ENCODE results near the gene LSMEM2.

The LSMEM2 gene

DNA sequence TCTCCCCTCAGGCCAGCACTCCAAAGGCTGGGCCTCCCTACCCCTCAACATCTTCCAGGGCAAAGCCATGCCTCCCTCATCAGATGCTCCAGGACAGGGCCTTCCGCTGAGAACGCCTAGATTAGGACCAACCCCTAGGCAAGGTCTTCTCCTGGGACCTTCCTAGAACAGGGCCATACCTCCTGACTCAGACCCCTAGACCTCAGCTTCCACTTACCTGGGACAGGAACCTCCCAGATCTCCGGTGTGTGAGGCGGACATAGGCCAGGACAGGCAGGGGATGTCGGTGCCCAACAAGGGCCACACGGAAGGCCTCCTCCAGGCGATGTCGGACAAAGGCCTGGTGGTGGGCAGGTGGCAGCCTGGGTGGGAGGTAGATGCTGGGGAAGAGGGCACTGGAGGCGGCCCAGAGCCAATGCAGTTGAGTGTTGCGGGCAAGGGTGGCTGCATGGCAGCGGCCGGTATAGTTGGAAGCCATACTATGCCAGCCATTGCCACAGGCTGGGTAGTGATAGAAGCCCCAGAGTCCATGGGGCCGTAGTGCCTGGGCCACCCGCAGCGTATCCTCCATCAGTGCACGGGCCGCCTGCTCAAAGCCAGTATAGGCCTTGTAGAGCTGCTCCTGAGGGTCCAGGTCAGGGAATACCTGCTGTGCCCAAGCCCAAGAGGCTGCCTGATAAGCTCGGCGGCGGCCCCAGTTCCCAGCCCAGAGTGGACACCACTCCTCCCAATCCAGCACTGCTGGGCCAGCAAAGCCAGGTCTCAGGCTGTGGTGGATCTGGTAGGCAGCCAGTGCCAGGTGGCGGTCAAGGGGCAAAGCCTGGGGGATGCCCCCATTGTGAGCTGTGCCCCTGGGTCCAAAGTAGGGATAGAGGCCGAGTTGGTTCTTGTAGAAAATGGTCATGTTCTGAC, 15.9 kb downstream of the LSMEM2 start:
- no peak for DNase-seq (ENCODE audit: low read depth in 1 of 2, low spot score in 1 of 2)
- TF ChIP-seq JUND (IDR thresholded peaks at IDR 0.05; ENCODE audit: low read depth): no peak
- in situ Hi-C loops (cut with HindIII; ENCODE audit: low pct_unique_long_range_greater_than_20kb, low sequenced_read_pairs): no loop called here

DNA sequence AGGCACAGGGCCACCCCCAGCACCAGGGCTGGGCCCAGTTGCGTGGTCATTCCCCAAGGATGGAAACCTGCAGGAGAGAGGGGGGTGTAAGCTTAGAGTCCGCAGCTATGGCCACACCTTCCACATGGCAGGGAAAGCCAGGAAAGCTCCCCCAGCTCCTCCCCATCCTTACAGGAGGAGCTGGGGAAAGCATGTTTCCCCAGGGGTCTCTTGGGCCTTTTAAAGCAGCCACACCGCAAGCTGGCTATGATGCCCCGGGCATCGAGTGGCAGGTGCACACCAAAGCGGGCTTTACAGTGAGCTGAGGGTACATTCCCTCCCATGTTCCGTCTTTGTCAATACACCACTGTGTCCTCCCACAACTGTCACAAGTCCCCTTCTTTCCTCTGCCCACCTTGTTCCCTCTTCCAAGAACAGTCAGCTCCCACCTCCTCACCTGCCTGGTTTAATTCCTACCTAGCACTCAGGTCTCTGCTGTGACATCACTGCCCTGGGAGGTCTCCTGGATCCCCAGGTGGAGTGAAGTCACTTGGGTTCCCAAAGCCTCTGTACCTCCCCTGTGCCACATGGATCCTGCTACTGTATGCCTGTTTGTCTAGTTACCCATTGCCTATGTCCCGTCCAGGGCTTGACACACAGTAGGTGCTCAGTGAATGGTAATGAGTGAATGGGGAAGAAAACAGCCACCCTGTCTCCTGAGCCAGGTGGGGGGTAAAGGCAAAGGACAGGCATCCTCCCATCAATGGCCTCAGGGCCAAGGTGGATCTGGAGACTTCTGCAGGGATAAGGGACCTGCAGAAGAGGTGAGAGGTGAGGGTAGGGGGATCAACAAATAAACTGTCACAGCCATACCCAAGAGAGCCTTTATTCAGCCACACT, 16.9 kb downstream of the LSMEM2 start:
- in situ Hi-C loops (cut with HindIII; ENCODE audit: low pct_unique_long_range_greater_than_20kb, low sequenced_read_pairs): no loop called here
- DNase-seq (ENCODE audit: low read depth in 1 of 2, low spot score in 1 of 2): no peak
- no peak for TF ChIP-seq JUND (IDR thresholded peaks at IDR 0.05; ENCODE audit: low read depth)

DNA sequence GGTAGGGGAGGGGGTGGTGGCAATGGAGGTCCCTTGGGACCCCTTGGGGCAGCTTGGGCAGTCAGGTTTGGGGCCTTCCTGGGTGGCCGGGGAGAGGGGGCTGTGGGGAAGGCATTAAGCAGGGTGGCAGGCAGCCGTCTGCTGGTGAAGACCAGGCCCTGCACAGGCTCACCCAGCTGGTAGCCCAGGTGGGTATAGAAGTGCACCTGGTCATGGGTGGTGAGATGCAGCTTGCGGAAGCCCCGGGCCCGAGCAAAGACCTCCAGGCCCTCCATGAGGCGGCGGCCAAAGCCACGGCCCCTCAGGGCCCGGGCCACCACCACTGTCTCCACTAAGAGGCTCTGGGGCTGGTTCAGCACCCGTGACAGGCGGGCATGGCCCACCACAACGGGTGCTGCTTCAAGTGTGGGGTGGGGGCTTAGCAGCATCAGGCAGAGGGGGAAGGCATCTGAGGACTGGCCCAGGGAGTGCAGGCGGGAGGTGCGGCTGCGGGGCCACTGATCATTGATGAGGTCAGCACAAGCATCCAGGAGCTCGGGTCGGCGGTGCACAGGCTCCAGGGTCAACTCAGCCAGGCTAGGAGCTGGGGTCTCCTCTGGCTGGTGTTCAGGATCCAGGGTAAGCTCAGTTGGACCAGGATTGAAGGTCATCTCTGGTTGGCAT, 18.0 kb downstream of the LSMEM2 start:
- no peak for DNase-seq (ENCODE audit: low read depth in 1 of 2, low spot score in 1 of 2)
- in situ Hi-C loops (cut with HindIII; ENCODE audit: low pct_unique_long_range_greater_than_20kb, low sequenced_read_pairs): no loop called here
- no peak for TF ChIP-seq JUND (IDR thresholded peaks at IDR 0.05; ENCODE audit: low read depth)

DNA sequence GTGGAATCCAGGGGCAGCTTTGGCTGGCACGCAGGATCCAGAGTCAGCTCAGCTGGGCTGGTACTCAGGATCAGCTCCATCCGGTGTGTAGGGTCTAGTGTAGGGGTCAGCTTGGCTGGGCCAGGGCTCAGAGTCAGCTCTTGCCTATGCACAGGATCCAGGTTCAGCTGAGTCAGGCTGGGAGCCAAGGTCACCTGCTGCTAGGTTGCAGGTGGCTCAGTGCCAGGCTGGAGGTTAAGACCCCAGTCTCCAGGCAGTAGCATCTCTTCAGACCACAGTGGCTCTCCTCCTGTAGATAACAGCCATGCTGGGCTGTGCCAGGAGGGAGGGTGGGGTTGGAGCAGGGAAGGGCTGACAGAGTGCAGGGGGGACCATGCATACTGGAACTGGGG, 18.5 kb downstream of the LSMEM2 start:
- no peak for DNase-seq (ENCODE audit: low read depth in 1 of 2, low spot score in 1 of 2)
- in situ Hi-C loops (cut with HindIII; ENCODE audit: low pct_unique_long_range_greater_than_20kb, low sequenced_read_pairs): no loop called here

DNA sequence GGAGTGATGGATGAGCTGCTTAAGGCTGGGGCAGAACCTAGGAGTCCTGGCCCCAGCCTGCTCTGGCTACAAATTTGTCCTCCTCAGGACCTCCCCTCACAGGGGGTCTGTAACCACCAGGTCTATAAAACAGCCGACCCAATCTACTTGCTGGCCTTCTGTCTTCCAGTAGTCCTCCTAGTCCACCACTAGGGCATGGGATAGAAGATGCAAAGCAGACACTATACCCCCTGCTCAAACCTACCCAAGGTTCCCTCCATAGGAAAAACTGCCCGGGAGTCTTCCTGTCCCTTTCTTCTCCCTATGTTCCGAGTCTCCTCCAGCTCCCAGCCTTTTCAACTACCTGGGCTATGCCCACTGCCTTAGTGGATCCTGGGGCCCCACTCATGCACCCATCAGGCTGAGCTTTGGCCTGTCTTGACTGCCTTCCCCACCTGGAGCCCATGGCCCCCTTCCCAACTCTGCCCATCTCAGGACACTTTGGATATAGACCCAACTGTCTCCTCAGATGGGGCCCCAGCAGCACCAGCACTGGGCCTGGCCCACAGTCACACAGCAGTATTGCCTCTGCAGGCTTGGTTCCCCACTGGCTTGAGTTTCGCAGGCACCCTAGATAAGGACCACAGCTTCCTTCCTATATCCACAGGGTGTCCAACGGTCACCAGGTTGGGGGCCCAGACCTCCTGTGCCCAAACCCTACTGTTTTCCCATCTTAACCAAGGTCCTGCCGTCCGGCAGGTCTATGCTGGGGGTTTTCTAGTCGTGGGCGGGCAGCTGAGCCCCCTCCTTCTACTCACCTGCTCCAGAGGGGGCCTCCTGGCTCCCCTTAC, 19.2 kb downstream of the LSMEM2 start:
- in situ Hi-C loops (cut with HindIII; ENCODE audit: low pct_unique_long_range_greater_than_20kb, low sequenced_read_pairs): no loop called here
- TF ChIP-seq JUND (IDR thresholded peaks at IDR 0.05; ENCODE audit: low read depth): no peak
- DNase-seq (ENCODE audit: low read depth in 1 of 2, low spot score in 1 of 2): no peak

More for the DNA sequence above, 18.5 kb downstream of the LSMEM2 start:
- TF ChIP-seq JUND (IDR thresholded peaks at IDR 0.05; ENCODE audit: low read depth): no peak

DNA sequence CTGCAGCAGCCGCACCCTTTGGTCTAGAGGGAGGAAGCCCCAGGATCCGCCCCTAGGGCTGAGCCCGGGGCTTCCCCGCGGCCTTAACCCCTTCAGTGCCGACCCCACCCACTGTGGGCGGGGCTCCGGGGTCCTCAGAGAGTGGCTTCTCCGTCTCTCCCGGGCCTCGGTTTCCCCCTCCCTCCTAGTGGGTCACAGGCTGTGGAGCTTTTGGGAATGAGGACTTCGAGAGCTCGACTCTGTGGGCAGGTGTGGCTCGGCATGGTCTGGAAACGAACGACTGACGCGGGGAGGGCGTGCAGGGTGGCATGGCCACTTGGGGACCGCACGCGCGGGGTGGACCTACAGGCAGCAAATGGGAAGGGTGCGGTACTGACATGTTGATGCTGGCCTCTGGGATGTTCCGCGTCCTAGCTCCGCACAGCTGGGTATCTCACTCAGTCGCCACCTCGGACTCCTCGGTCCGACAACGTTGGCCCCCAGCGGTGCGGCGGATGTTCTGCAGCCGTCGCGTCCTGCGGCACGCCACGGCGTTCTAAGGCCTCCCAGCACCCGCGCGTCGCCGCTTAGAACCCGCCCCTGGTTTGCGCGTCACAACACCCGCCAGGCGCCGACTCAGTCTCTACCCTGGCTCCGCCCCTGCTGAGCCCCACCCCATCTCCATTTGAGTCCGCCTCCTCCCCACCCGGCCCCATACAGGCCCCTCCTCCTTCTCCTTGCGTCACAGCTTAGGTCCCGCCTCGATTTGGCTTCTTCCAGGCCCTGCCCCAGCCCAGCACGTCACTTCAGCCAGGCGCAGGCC, 20.1 kb downstream of the LSMEM2 start, which contains the start of the genes HYAL3 and NAA80:
HYAL3 (minus strand) TSS at position 570 of the 802 bp plus-strand sequence. CDS start 3,803 bp downstream, outside the sequence.
NAA80 (minus strand) TSS at position 570 of the 802 bp plus-strand sequence. CDS start 1,942 bp downstream, outside the sequence.
- peak; percentile 80 to 99 for DNase-seq (ENCODE audit: low read depth in 1 of 2, low spot score in 1 of 2)
- no peak for TF ChIP-seq JUND (IDR thresholded peaks at IDR 0.05; ENCODE audit: low read depth)
- in situ Hi-C loops (cut with HindIII; ENCODE audit: low pct_unique_long_range_greater_than_20kb, low sequenced_read_pairs): no loop called here

DNA sequence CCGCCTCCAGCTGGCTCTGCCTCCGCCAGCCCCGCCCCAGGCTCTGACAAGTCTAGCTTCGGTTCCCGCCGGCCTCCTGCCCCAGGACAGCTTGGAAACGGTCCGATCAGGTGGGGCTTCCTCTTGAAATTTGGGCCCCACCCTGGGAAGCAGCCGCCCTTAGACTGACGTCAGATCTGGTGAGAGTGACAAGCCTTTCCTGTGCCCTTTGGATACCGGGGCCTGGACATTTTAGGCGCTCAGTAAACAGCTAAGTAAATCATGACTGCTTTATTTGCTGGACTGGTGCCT, 20.7 kb downstream of the LSMEM2 start:
- TF ChIP-seq JUND (IDR thresholded peaks at IDR 0.05; ENCODE audit: low read depth): no peak
- no peak for DNase-seq (ENCODE audit: low read depth in 1 of 2, low spot score in 1 of 2)
- in situ Hi-C loops (cut with HindIII; ENCODE audit: low pct_unique_long_range_greater_than_20kb, low sequenced_read_pairs): no loop called here

DNA sequence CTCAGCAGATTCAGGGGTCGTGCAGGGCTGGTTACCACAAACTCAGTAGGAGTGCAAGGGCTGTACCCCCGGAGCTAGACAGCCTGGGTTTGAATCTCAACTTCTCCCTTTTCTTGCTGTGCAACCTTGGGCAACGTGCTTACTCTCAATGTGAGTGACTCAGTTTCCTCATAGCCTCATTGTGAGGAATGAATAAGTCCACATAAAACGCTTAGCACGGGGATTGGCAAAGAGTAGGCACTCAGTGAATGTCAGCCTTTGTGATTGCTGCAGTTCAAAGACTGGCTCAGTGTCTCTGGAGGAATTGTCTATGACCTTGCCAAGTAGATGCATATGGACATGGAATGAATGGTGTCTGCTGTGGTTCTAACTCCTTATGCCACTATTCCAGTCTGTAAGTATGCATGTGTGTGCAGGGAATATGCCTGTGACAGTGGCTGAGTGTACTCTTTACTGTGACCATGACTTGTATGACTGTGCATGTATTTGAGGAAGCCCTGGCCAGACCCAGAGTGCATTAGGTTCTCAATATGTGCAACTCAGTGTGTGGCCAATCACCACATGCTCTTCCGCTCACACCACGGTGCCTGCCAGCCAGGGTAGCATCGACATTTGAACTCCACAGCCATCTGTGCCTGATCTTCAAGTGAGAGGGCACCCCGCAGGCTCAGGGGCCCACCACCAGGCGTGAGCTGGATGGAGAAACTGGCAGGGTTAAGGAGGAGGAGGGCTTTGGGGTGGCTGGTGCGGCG, 21.2 kb downstream of the LSMEM2 start:
- no peak for TF ChIP-seq JUND (IDR thresholded peaks at IDR 0.05; ENCODE audit: low read depth)
- DNase-seq (ENCODE audit: low read depth in 1 of 2, low spot score in 1 of 2): peak in 1 of 2 experiments; percentile 11
- in situ Hi-C loops (cut with HindIII; ENCODE audit: low pct_unique_long_range_greater_than_20kb, low sequenced_read_pairs): no loop called here

DNA sequence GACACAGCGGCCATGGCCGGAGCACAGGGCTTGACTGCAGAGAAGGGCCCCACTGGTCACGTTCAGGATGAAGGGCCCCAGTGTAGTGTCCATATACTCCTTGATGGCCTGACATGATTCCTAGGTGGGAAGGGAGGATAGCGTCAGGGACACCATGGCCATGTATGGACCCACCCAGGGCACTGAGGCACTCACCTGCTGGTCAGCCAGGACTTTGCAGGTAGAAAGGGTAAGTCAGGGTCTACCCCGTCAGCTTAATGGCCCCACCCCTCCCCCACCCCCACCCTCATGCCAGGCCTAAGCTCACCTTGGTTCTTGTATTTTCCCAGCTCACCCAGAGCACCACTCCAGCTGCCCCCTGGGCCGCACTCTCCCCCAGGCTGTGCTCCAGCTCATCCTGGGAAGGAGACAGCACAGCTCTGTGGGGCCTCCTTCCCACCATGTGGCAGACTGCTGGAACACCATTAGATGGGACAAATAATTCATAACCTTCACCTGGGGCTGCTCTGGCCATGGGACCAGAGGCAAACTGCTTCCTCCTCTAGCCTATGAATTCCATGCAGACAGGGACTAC, 21.9 kb downstream of the LSMEM2 start:
- TF ChIP-seq JUND (IDR thresholded peaks at IDR 0.05; ENCODE audit: low read depth): no peak
- in situ Hi-C loops (cut with HindIII; ENCODE audit: low pct_unique_long_range_greater_than_20kb, low sequenced_read_pairs): no loop called here
- DNase-seq (ENCODE audit: low read depth in 1 of 2, low spot score in 1 of 2): no peak

Data from T47D (cell line).